Stimulated activated naive CD8-positive, alpha-beta T cell treated with anti-CD3 and anti-CD28 coated beads, Interleukin-15, Interleukin-2, amounts not matched to agents 100 U/mL and 50 U/mL, for 24 hours (primary cell): ENCODE measurements around the gene TBC1D26.
"Not testable (repeated sequence)": the region's sequence is repeated elsewhere in the genome, so short reads cannot be mapped to it uniquely, and the experiment has no call there.

Source experiments
- ATAC-seq: fragments of 150-1000 bp; cut with Tn5 transposase; one replicate; pipeline ENCODE4 v1.10.0; 2021
- DNase-seq: peaks from one replicate; pipeline ENCODE4 v3.0.0; 2021

The TBC1D26 gene

DNA sequence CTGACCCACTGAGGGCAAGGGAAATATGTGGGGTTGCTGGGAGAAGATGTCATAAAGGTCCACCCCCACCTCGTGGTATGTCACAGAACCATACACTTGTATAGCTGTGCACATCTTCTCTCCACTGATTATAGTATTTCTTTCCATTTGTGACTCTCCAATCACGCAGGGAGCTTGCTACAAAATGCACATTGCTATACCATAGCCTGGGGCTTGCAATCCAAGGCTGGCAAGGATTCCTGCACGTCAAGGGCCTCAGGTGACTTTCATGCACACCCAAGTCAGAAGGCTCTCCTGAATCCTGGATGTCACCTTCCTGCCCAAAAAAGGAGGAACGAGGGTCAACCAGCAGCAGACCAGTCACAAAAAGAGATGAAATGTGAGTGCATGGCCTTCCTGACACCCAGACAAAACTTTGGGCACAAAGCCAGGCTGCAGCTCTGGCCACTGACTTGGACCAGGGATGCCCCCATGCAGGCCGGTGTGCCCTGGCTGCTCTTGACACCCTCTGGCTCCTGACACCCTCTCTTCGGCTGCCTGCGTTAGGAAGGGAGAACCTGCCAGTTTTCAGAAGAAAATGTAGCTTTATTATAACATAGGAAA lies 12.1 kb downstream of the TBC1D26 start:
- ATAC-seq = no peak
- no peak for DNase-seq

DNA sequence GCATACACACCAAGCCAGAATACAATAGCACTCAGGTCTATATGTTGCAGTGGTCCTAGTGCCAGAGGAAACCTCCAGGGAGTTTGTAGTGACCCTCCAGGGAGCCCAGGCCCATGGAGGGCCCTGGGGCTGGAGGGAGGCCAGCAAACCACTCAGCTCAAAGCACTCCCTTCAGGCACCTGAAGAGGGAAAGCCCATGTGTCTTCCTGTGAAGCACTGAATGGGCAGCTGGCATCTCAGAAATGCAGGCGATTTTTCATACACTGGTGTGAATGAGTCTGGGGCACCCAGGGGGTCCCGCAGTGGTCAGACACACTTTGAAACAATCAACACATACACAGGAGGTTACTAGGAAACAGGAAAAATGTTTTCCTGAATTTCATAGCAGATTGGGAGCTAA lies 12.8 kb downstream of the TBC1D26 start:
- ATAC-seq (no peak), DNase-seq (no peak)

DNA sequence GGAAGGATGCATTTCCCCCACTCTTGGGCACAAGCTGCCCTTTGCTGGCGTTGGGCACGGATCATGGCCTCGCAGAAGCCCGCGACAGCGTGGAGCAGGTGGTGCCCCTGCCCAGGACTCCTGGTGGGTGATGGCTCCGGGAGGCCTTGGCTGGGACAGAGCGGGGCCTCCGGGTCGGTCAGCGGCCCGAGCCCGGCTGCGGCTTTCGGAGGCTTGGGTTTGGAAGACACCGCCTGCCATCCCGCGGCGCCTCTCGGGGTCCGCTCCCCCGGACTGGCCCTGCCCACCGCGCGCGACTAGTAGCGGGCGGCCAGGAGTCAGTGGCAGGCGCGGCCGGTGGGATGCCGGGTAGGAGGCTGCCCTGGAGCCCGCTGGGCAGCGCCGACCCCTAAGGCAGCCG lies 17.3 kb downstream of the TBC1D26 start:
- DNase-seq, ATAC-seq: not testable (repeated sequence)

DNA sequence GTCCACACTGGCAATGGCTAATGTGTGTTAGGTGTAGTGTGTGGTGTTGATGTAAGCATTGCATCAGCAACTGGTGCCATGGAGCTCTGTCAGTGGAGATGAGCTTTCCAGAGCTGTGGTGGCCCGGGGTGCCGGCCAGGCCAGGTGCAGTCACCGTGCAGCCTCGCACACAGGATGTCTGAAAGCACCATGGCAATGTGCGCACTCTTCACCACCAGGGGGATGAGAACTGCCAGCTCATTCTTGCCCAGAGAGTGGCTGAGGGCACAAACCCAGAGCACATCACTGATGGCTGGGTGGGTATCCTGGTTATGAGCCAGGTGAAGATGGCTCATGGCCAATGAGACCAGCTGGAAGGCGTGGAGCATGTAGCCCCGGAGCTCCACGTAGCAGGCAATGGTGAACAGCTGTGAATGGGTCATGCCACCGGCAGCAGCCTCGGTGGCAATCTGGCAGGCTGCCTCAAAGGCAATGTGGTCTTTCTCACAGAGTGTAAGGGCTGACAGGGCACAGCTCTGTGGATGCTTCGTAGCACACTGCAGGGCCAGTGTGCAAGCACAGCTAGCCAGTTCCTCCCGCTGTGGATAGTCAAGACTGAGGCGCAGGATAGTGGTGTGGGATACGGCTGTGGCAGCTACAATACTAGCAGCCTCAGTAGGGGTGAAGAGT lies 36.9 kb downstream of the TBC1D26 start:
- not testable (repeated sequence) for ATAC-seq, DNase-seq

DNA sequence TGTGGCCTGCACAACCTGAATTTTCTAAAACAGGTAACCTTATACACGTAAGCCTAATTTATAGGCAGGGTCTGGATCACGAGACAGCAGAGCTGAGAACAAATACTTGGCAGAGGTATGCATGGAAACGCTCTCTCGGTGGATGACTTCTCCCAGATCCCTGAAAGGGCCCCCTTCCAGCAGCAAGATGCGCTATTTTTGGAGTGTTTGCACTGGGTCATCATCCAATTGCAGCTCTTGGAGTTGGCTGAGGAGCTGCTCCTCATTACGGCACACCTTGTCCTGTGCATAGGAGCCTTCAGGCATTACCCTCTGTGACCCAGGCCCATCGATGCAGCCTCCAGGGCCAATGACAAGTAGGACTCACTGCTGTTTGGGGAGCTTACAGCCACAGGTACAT lies 38.6 kb downstream of the TBC1D26 start:
- not testable (repeated sequence) for DNase-seq, ATAC-seq

DNA sequence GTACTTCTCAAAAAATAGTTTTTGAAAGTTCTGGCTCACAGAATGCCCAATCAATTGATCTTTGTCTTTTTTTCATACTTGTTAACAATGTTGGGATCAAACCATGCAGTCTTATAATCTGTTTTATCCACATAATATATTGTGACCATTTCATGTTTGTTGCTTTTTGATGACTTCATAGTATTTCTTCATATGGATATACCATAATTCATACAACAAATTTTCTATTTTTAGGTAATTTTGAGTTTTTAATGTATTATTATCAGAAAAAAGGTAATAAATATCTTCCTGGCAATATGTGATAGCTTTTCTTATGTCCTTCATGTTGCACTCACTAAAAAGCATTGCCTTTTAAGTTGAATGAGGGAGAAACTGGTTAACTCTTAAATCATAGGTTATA lies 44.8 kb downstream of the TBC1D26 start:
- ATAC-seq (no peak), DNase-seq (no peak)

DNA sequence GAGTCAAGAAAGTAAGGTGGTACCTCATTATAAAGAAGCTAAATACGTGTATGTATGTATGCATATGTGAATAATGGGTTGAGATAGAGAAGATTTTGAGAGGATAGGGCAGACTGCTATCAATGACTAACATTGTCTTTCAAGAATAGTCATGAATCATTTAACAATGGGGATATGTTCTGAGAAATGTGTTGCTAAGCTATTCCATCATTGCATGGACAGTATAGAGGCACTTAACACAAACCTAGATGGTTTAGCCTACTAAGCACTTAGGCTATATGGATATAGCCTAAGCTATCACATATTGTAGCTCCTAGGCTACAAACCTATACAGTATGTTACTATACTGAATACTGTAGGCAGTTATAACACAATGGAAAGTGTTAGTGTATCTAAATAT lies 45.2 kb downstream of the TBC1D26 start:
- no peak for ATAC-seq
- DNase-seq = no peak

DNA sequence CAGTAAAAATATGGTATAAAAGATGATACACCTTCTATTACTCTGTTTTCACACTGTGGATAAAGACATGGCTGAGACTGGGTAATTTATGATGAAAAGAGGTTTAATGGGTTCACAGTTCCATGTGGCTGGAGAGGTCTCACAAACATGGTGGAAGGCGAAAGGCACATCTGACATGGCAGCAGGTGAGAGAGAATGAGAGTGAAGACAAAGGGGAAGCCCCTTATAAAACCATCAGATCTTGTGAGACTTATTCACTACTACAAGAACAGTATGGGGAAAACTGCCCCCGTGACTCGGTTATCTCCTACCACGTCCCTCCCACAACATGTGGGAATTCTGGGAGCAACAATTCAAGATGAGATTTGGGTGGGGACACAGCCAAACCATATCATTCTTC lies 45.6 kb downstream of the TBC1D26 start:
- ATAC-seq (no peak), DNase-seq (no peak)

DNA sequence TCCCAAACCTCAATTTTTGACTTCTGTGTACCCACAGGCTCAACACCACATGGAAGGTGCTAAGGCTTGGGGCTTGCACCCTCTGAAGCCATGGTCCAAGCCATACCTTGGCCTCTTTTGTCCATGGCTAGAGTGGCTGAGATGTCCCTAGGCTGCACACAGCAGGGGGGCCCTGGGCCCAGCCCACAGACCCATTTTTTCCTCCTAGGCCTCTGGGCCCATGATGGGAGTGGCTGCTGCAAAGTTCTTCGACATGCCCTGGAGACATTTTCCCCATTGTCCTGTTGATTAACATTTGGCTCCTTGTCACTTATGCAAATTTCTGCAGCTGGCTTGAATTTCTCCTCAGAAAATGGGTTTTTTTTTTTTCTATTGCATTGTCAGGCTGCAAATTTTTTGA lies 47.0 kb downstream of the TBC1D26 start:
- ATAC-seq (no peak), DNase-seq (no peak)

DNA sequence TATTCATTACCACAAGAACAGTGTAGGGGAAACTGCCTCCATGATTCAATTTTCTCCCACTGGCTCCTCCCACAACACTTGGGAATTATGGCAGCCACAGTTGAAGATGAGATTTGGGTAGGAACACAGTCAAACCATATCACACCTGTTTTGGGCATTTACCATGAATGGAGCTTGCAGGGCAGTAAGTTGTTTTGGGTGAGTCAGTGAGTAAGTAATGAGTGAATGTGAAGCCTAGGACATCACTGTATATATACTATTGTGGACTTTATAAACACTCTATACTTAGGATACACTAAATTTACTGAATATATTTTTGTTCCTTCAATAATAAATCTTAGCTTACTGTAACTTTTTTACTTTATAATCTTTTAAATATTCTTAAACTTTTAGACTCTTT lies 48.1 kb downstream of the TBC1D26 start:
- ATAC-seq (no peak), DNase-seq (no peak)

DNA sequence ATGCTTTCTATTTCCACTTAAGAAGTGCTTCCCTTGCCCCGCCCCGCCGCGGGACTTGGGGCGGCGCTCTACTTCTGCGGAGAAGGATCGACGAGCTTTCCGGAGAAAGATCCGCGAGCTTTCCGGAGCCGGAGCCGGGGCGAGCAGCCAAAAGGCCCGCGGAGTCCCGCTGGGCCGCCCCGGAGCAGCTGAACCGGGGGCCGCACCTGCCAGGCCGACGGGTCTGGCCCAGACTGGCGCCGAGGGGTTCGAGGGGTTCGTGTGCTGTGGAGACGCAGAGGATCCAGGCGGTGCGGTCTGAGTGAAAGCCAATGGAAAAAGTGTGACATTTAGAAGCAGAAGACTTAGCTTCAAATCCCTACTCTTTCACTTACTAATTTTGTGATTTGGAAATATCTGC lies 50.8 kb downstream of the TBC1D26 start:
- no peak for ATAC-seq
- peak; percentile 6 for DNase-seq

DNA sequence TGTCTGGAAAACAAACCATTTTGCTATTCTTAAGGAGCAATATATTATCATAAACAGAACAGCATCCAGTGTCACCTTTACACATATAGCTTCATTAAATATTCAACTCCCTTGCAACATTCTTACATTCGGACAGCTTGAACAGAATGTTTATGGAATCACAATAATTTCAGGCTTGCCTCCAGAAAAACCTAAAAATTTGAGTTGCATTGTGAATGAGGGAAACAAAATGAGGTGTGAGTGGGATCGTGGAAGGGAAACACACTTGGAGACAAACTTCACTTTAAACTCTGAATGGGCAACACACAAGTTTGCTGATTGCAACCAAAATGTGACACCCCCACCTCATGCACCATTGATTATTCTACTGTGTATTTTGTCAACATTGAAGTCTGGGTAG lies 51.4 kb downstream of the TBC1D26 start:
- ATAC-seq = no peak
- DNase-seq = no peak

DNA sequence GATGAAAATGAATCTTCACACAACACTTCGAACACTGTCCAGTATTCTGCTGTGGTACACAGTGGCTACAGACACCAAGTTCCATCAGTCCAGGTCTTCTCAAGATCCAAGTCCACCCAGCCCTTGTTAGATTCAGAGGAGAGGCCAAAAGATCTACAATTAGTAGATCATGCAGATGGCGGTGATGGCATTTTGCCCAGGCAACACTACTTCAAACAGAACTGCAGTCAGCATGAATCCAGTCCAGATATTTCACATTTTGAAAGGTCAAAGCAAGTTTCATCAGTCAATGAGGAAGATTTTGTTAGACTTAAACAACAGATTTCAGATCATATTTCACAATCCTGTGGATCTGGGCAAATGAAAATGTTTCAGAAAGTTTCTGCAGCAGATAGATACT lies 52.3 kb downstream of the TBC1D26 start:
- DNase-seq, ATAC-seq: not testable (repeated sequence)

DNA sequence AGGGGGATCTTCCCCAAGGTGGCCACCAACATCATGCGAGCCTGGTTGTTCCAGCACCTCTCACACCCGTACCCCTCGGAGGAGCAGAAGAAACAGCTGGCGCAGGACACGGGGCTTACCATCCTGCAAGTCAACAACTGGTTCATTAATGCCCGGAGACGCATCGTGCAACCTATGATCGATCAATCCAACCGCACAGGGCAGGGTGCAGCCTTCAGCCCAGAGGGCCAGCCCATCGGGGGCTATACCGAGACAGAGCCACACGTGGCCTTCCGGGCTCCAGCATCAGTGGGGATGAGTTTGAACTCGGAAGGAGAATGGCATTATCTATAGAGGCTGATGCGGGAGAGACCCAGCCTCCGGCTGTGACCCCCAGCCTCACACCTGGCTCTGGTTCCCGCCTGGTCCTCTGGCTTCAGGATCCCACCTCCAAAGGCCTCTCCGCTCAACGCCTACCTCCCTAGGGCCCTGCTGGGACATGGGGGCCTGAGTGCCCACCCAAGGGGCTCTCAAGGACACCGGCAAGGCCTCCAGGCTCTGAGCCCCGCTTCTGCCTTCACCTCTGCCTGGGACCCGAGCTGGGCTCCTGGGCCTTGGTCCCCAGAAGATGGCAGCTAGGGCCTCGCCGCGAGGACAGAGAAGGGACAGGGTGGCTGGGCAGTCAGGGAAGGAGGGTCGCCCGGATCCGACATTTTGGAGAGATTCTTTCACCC lies 55.4 kb downstream of the TBC1D26 start:
- not testable (repeated sequence) for DNase-seq, ATAC-seq

DNA sequence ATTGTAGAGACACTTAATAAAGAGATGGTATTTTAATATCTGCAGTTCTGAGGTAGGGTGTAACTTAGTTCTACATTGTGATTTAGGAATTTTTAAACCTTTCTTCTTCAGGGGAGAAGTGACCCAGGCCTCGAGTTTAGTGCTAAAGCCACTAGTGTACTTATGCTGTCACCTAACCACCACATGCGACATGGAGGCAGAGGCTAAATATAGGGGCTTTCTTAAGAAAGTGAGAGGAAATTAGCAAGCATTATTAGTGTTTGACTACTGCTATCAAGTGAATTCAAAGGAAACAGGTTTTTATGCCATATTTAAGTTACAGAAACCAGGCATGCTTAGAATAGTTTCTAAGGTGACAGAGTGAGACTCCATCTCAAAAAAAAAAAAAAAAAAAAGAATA lies 56.3 kb downstream of the TBC1D26 start:
- DNase-seq, ATAC-seq: not testable (repeated sequence)
